ENCODE measurements around the gene ASTN1.

Gene ASTN1

DNA sequence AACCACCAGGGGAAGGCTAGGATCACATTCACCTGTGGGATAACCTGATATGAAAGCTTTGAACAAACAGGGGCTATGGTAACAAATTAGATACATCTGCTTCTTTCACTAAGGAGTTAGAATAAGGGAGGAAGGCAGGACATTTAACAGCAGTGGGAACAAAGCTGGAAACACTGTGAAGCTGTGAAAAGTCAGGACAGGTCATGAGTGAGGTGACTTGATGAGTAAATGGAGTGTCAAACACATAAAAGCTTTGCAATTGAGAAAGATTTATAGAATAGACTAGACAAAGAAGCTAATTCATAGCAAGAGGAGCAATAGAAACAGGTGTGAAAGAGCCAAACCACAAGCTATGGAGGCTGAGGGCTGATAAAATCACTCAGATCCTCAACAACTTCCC is 110.0 kb downstream of the ASTN1 start:
- no peaks in the 10 kb centered on the region for H3K27me3 Mint-ChIP-seq (ENCODE audit: low read depth)
- no peaks in the 10 kb centered on the region for H3K9me3 Mint-ChIP-seq
- H3K4me3 Mint-ChIP-seq = no peak overlapping the region
- H3K36me3 Mint-ChIP-seq (ENCODE audit: low read depth) = no peaks in the 10 kb centered on the region
- H3K4me1 Mint-ChIP-seq (ENCODE audit: low read depth) = no peaks in the 10 kb centered on the region
- H3K27ac Mint-ChIP-seq = no peak overlapping the region

DNA sequence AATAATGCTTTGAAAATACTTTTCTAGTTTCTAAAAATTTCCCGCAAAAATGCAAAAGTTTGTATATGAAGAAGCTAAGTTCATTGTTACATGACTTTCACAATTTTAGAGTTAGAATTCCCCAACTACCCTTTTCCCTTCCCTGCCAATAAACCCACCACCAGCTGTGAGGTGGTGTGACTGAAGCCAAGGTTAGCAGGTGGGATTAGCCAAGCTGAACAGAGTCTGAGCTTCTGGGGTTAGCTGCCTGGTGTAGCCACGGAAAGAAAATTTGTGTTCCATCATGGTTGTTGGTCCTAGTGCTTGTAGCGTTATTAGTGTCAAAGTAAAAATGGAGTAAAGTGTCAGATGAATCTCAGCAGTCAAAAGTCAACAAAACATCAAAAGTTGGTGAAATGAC is 110.9 kb downstream of the ASTN1 start:
- Mint-ChIP-seq H3K4me3 (no peak overlapping the region), H3K4me1 (ENCODE audit: low read depth) (no peaks in the 10 kb centered on the region), H3K27ac (no peak overlapping the region), H3K27me3 (ENCODE audit: low read depth) (no peaks in the 10 kb centered on the region), H3K9me3 (no peaks in the 10 kb centered on the region), H3K36me3 (ENCODE audit: low read depth) (no peaks in the 10 kb centered on the region)

DNA sequence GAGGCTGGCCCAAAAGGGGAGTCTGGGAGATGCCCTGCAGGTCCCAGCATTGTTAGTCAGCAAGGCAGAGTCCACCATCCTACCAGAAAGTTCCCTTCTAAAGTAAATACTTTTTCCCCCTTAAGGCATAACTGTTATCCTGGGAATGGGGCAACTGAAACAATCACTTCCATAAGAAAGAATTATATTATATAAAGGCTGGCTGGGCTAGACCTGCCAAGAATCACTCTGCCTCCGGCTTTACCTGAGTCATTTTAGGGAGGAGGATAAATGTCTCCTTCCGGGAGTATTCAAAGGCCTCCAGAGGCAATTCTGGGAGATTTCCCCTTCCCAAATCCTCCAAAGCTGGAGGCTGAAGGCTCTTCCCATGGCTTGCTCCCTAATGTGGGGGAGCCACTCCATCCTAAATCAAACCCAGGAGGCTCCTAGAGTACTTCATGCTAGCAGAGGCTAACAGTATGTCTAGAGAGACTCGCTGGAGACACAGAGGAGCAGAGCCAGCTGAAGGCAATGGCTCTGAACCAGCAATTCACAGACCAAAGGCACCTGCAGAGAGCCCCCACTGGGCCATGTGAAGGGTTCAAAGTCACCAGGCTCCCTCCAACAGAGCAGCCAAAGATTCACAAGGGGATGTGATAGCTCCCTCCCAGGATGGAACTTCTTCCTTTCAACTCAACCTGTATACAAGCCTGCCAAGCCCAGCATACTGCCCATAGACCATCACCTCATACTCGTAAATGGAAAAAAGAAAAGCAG is 116.0 kb downstream of the ASTN1 start:
- no peaks in the 10 kb centered on the region for H3K27me3 Mint-ChIP-seq (ENCODE audit: low read depth)
- no peak overlapping the region for H3K4me3 Mint-ChIP-seq

DNA sequence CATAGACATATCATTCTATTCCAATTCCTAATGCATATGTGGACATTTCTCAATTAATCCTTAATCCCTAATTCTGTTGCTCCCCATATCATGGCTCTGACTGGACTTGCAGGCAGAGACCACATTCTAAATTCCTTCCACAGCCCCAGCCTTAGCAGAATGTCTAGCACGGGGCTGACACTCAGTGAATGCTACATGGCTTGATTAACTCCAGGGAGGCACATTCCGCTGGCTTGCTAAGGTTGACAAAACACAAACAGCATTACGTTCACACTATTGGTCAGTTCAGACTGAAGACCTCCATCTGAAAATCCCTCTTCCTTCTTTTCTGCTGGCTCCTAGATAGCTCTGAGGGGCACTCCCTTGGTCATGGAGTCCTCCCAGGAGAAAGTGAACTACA is 119.4 kb downstream of the ASTN1 start:
- H3K27me3 Mint-ChIP-seq (ENCODE audit: low read depth) = no peaks in the 10 kb centered on the region
- H3K36me3 Mint-ChIP-seq (ENCODE audit: low read depth) = no peaks in the 10 kb centered on the region
- no peak overlapping the region for H3K27ac Mint-ChIP-seq
- H3K4me3 Mint-ChIP-seq = no peak overlapping the region
- H3K4me1 Mint-ChIP-seq (ENCODE audit: low read depth) = no peaks in the 10 kb centered on the region
- H3K9me3 Mint-ChIP-seq = no peaks in the 10 kb centered on the region

More for the DNA sequence above, 116.0 kb downstream of the ASTN1 start:
- Mint-ChIP-seq H3K9me3 (no peaks in the 10 kb centered on the region), H3K36me3 (ENCODE audit: low read depth) (no peaks in the 10 kb centered on the region), H3K27ac (no peak overlapping the region), H3K4me1 (ENCODE audit: low read depth) (no peaks in the 10 kb centered on the region)

DNA sequence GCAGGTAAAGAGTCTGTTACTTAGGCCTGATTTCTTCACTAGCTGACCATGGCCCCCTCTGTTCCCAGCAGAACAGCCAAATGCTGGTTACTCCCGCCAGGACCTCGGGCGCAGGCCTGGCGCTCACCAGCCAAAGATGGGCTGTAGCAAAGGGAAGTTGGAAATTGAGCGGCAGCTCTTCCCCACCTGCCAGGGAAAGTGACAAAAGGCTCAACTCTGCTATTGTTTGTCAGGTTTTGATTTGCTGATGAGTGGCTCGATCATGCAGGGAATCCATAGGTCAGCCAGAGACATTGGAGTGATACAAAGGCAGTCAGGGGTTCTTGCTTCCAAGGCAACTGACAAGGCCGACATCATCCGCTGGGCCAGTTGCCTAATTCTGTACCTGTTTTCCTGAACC is 120.1 kb downstream of the ASTN1 start:
- H3K36me3 Mint-ChIP-seq (ENCODE audit: low read depth) = no peaks in the 10 kb centered on the region
- no peak overlapping the region for H3K4me3 Mint-ChIP-seq
- no peaks in the 10 kb centered on the region for H3K9me3 Mint-ChIP-seq
- no peaks in the 10 kb centered on the region for H3K4me1 Mint-ChIP-seq (ENCODE audit: low read depth)
- no peak overlapping the region for H3K27ac Mint-ChIP-seq
- no peaks in the 10 kb centered on the region for H3K27me3 Mint-ChIP-seq (ENCODE audit: low read depth)

DNA sequence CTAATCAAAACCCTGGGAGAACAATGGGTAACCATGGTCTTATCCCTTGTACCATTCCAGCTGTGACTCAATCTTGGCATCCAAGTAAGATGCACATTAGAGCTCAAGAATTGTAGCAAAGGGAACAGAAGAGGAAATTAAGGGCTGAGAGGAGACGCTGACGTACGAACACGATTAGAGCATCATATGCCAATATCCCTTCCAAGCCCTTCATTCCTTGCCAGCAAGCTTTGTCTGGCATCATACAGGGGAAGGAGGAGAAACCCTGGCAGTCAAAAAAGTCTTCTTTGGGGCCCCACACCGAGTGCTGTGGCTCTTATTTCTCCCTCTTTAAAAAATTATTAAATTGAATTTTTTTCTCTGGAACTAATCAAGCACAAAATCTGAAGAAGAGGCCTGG is 120.9 kb downstream of the ASTN1 start:
- H3K4me3 Mint-ChIP-seq = no peak overlapping the region
- H3K36me3 Mint-ChIP-seq (ENCODE audit: low read depth) = no peaks in the 10 kb centered on the region
- H3K27ac Mint-ChIP-seq = no peak overlapping the region
- no peaks in the 10 kb centered on the region for H3K9me3 Mint-ChIP-seq
- H3K4me1 Mint-ChIP-seq (ENCODE audit: low read depth) = no peaks in the 10 kb centered on the region
- no peaks in the 10 kb centered on the region for H3K27me3 Mint-ChIP-seq (ENCODE audit: low read depth)

DNA sequence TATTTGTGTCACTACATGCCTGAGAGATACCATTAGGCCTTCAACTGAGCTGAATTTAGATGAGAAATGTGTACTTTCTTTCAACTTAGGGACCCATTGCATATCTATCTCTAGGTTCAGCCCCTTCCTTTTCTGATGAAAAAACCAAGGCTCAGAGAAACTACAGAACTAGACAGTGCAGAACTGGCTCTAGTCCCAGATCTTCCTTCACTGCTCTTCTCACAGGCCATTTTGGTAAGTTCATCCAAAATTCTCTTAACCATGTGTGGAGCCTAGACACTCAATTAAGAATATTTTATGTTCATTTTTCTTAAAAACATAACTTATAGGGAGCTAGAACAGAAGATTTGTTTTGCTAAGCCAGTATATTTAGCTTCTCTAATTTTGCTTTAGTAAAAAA is 128.9 kb downstream of the ASTN1 start:
- Mint-ChIP-seq H3K9me3 (no peaks in the 10 kb centered on the region), H3K4me1 (ENCODE audit: low read depth) (no peaks in the 10 kb centered on the region), H3K4me3 (no peak overlapping the region), H3K27ac (no peak overlapping the region), H3K27me3 (ENCODE audit: low read depth) (no peaks in the 10 kb centered on the region), H3K36me3 (ENCODE audit: low read depth) (no peaks in the 10 kb centered on the region)

DNA sequence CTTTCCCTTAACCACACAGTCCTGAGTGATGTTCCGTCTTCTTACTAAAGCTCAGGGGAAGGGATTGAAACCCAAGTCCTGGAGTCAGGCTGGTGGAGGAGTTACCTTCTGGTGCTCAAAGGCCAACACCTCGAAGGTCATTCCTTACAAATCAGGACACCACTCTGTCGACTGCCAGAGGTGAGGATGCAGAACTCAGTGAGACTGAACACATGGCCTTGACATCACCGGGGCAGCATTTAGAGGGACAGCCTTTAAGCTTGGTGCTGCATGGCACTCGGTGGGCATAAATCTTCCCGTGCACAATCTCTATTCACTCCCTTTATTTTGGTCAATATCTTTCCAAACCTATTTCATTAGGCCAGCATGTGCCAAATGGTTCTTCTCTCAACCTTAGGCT is 130.9 kb downstream of the ASTN1 start:
- no peak overlapping the region for H3K27ac Mint-ChIP-seq
- no peaks in the 10 kb centered on the region for H3K9me3 Mint-ChIP-seq
- no peaks in the 10 kb centered on the region for H3K4me1 Mint-ChIP-seq (ENCODE audit: low read depth)
- no peaks in the 10 kb centered on the region for H3K36me3 Mint-ChIP-seq (ENCODE audit: low read depth)
- H3K4me3 Mint-ChIP-seq = no peak overlapping the region
- no peaks in the 10 kb centered on the region for H3K27me3 Mint-ChIP-seq (ENCODE audit: low read depth)

DNA sequence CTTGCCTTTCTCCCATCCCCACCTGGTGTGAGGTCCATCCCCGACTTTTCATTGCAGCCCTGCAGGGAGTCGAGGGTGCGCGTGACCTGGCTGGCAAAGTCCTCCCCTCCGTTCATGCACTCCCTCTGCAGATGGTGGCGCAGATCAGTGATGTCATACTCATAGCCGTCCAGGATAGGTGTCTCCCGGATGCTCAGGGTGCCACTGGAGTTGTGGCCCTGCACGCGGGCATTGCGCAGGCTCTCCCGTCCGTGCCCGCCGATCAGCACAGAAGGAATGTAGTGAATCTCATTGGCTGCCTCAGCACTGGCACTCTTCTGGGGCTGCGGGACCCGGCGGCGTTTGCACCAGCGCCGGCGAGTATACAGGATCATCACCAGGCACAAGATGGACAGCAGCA is 132.1 kb downstream of the ASTN1 start:
- Mint-ChIP-seq H3K4me3 (no peak overlapping the region), H3K36me3 (ENCODE audit: low read depth) (no peaks in the 10 kb centered on the region), H3K4me1 (ENCODE audit: low read depth) (no peaks in the 10 kb centered on the region), H3K27ac (no peak overlapping the region), H3K9me3 (no peaks in the 10 kb centered on the region), H3K27me3 (ENCODE audit: low read depth) (no peaks in the 10 kb centered on the region)

DNA sequence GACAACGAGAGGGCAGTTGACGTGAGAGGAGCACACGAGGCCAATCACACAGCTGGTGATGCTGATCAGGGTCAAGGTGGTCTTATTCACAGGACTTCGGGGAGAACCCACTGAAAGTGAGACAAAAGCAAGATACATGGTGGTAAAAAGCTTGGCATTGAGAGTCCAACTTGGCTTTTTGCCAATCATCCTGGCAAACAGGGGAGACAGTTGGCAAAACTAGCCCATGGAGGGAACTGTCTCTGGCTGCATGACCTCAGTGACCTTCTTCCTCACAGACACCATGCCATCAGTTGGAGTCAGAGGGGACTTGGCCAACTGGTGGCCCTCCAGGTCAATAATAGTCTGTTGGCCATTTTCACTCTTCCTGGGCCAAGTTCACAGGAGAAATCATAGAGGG is 139.9 kb downstream of the ASTN1 start:
- no peaks in the 10 kb centered on the region for H3K9me3 Mint-ChIP-seq
- H3K36me3 Mint-ChIP-seq (ENCODE audit: low read depth) = no peaks in the 10 kb centered on the region
- no peaks in the 10 kb centered on the region for H3K4me1 Mint-ChIP-seq (ENCODE audit: low read depth)
- no peak overlapping the region for H3K27ac Mint-ChIP-seq
- no peak overlapping the region for H3K4me3 Mint-ChIP-seq
- no peaks in the 10 kb centered on the region for H3K27me3 Mint-ChIP-seq (ENCODE audit: low read depth)

DNA sequence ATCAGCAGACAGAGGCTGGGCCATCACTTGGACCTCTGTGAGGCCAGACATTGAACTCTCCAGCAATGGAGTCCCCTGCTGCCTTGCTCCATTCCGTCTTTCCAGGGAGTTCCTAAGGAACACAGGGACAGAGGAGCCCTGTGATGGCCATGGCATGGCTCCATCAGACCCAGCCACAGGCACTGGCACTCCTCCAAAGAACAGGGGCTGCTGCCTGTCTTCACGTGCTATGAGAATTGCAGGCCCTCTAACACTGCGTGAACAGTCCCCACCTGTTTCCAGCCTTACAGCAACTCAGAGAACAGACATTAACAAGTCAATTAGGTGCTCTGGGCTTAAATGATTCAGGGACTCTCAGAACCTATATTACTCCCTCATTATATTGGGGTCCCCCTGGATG is 140.8 kb downstream of the ASTN1 start:
- Mint-ChIP-seq H3K4me3 (no peak overlapping the region), H3K27ac (no peak overlapping the region), H3K36me3 (ENCODE audit: low read depth) (no peaks in the 10 kb centered on the region), H3K9me3 (no peaks in the 10 kb centered on the region), H3K27me3 (ENCODE audit: low read depth) (no peaks in the 10 kb centered on the region), H3K4me1 (ENCODE audit: low read depth) (no peaks in the 10 kb centered on the region)

DNA sequence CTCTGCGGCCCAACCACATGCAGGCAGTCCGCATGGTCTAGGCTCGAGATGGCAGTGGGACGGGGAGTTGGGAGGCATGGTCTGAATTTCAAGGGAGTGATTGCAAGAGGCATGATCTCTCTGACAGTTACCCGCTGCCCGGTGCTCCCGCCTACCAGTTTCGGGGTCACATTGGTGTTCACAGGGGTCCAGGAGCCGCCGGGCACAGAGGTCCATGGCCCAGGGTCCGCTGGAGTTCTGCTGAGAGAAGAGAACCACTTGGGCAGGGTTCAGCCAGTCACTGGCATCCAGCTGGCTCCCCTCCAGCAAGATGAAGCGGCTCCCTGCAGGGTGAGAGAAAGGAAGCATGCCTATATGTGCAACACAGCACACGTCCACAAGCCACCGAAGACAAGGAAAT is 141.3 kb downstream of the ASTN1 start:
- no peak overlapping the region for H3K27ac Mint-ChIP-seq
- no peaks in the 10 kb centered on the region for H3K9me3 Mint-ChIP-seq
- H3K27me3 Mint-ChIP-seq (ENCODE audit: low read depth) = no peaks in the 10 kb centered on the region
- H3K4me1 Mint-ChIP-seq (ENCODE audit: low read depth) = no peaks in the 10 kb centered on the region
- H3K4me3 Mint-ChIP-seq = no peak overlapping the region
- no peaks in the 10 kb centered on the region for H3K36me3 Mint-ChIP-seq (ENCODE audit: low read depth)

DNA sequence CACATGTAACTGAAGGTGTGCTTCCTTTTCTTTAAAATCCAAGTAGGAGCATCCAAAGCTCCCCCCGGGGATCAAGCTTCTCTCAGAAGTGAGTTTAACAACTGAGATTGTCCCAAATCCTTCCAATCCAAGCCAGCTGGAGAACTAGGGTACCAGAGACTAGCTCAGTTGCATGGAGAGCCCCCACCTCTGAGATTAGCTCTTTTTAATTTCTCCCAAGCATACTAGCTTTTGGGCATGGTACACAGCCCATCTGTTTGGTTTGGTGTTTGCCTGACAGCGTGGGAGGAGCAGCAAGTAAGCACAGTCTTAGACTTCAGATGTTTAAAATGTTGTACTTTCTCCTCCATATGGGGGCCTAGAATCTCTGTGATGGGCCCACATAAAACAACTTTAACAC is 142.8 kb downstream of the ASTN1 start:
- Mint-ChIP-seq H3K27ac (no peak overlapping the region), H3K4me3 (no peak overlapping the region), H3K9me3 (no peaks in the 10 kb centered on the region), H3K36me3 (ENCODE audit: low read depth) (no peaks in the 10 kb centered on the region), H3K27me3 (ENCODE audit: low read depth) (no peaks in the 10 kb centered on the region), H3K4me1 (ENCODE audit: low read depth) (no peaks in the 10 kb centered on the region)

DNA sequence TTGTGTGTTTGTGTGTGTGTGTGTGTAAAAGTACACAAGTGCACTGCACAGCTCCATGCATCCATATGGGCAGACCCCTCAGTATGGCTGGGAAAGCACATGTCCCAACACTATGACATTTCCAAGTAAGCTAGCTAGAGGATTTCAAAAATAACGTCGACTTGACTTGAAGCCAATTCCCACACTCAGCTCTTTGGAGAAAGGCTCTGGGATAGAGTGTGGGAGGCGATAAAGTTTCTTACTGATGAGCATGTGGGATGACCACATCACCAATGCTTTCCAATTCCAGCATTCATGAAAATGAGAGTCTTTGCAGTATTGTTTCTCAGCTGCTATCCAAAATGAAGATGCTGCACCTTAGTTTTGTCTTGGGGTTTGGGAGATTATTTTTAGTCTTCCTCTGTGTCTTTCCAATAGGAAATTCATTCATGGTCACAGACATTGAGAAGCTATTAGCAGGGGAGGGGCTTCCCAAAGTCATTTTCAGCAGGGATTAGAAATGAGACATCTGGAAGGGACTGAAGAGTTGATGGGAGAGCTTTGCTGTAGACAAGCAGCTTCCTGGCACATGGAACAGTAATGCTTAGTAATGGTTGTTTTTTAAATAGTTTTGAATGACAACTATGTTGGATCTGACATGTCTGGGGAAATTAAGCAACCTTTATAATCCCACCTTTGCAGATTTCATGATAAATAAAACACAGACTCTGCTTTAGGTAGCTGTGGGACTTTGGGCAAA is 143.5 kb downstream of the ASTN1 start:
- Mint-ChIP-seq H3K36me3 (ENCODE audit: low read depth) (no peaks in the 10 kb centered on the region), H3K4me3 (no peak overlapping the region), H3K9me3 (no peaks in the 10 kb centered on the region), H3K4me1 (ENCODE audit: low read depth) (no peaks in the 10 kb centered on the region), H3K27me3 (ENCODE audit: low read depth) (no peaks in the 10 kb centered on the region), H3K27ac (no peak overlapping the region)

DNA sequence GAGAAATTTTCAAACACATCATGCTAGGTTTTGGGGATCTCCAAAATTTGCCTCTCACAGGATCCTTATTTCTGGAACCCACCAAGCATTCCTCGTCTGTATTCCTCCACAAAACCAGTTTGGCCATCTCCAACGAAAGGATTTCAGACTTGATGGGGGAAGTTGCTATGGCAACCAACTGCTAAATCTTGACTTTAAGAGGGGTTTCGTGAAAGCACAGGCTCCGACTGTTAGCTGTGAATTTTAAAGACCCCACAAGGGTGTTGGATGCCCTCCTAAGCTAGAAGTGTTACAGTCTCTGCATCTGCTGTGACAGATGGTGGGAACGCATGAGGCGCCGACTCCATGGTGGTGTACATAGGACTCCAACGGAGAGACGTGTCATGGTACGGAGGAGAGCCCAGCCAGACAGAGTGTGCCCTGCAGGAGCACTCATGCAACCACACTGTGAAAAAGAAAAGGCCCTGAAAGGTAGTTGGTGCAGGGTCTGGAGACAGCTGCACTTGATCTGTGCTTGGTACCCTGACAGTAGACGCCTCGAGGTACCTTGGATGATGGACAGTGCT is 147.1 kb downstream of the ASTN1 start:
- H3K27ac Mint-ChIP-seq = no peak overlapping the region
- H3K9me3 Mint-ChIP-seq = no peaks in the 10 kb centered on the region
- no peaks in the 10 kb centered on the region for H3K27me3 Mint-ChIP-seq (ENCODE audit: low read depth)
- no peaks in the 10 kb centered on the region for H3K36me3 Mint-ChIP-seq (ENCODE audit: low read depth)
- H3K4me1 Mint-ChIP-seq (ENCODE audit: low read depth) = no peaks in the 10 kb centered on the region
- H3K4me3 Mint-ChIP-seq = no peak overlapping the region

Measured in T-helper 1 cell treated with Interleukin-12 subunit alpha and Interleukin-12 subunit beta and Interleukin-4 antibody, amounts not matched to agents 30 μg/mL and 1 μg/mL, for 36 hours (primary cell).